ENCODE data around the gene RDH16.
"Not testable (repeated sequence)": the region's sequence is repeated elsewhere in the genome, so short reads cannot be mapped to it uniquely, and the experiment has no call there.

Gene RDH16

GRCh38 chr12:56922031-56922430, 35.4 kb downstream of the RDH16 start:
- peak in 1 of 51 donors; percentile 3 for DNase-seq

DNA sequence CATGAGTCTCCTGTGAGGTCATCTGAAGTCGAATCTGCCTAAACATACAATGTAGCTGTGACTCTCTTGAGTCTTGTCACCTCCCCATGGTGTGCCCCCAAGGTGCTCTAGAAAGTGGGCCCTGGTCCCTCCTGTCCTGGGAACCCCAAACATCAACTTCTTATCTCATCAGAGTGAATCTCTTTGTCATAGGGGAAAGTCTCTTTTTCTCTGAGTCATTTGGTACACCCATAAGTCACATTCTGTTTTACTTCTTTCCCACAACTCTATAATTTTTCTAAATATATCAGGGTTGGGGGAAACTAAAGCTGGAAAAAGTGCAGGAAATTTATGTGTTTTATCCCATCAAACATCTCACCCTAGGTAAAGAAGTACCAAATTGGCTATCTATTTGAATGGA, 36.1 kb downstream of the RDH16 start:
- DNase-seq = no peak

DNA sequence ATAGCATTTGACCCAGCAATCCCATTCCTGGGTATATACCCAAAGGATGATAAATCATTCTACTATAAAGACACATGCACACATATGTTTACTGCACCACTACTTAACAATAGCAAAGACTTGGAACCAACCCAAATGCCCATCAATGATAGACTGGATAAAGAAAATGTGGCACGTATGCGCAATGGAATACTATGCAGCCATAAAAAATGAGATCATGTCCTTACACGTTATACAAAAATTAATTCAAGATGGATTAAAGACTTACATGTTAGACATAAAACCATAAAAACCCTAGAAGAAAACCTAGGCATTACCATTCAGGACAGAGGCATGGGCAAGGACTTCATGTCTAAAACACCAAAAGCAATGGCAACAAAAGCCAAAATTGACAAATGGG, 39.3 kb downstream of the RDH16 start:
- DNase-seq = not testable (repeated sequence)

GRCh38 chr12:56916996-56917333, 40.4 kb downstream of the RDH16 start:
- DNase-seq = no peak

DNA sequence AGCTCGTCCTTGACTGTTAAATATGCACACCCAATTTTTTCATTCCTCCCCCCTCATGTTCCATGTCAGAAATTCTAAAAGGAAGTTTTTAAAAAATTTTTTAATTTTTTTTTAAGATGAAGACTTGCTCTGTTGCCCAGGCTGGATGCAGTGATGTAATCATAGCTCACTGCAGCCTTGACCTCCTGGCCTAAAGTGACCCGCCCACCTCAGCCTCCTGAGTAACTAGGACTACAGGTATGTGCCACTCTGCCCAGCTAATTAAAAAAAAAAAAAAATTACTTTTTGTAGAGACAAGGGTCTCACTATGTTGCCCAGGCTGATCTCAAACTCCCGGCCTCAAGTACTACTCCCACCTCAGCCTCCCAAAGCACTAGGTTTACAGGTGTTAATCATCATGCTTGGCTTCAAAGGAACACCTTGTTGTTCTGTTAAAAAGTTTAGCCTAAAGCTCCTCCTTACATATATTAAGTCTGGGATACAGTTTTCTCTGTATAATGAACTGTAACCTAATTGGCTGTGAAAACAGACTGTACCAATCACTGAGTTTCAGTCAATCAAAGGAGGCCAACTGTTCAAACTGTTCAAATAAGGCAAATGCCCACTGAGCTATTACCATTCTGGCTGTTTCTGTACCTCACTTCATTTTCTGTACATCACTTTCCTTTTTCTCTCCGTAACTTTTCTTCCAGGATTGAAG, 41.0 kb downstream of the RDH16 start:
- no peak for DNase-seq

DNA sequence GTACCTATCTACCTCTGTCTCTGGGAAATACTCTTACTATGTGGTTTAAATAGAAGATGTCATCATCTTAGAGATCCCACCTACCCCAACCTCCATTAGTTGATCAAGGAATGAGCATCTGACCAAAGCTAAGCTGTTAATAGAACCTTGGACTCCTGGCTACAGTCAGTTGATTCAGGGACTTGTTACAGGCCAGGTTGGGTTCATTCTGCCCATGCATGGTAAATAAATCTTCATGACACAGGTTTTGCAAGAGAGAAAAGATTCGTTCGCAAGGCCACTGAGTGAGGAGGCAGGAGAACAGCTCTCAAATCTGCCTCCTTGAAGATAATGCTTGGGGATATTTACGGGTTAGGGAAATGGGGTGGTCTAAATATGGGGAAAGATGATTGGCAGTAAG, 42.7 kb downstream of the RDH16 start:
- no peak for DNase-seq

GRCh38 chr12:56914256-56914655, 43.2 kb downstream of the RDH16 start:
- no peak for DNase-seq

DNA sequence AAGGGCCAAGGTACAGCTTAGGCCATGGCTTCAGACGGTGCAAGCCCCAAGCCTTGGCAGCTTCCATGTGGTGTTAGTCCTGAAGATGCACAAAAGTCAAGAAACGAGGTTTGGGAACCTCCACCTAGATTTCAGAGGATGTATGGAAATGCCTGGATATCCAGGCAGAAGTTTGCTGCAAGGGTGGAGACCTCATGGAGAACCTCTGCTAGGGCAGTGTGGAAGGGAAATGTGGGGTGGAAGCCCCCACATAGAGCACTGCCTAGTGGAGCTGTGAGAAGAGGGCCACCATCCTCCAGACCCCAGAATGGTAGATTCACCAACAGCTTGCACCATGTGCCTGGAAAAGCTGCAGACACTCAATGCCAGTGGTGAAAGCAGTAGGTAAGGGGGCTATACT, 48.0 kb downstream of the RDH16 start:
- not testable (repeated sequence) for DNase-seq

DNA sequence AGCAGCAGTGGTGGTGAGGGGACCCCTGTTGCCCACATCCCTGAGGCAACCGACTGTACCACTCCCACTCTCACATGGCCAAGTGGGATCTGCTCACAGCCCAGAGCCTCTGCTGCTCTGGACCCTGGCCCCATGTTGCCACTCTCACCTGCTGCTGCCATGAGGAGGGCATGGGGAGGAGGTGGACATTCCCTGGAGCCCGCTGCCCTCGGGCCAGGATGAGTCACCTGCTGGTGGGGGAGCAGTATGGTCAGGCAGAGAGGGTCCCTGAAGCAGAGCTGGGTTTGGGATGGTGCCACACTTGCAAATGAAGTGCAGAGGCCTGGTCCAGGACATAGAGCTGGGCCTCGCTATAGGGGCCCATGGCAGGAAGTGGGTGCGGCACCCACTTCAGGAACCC, 49.3 kb downstream of the RDH16 start:
- DNase-seq = no peak

- no peak for DNase-seq
Measured at GRCh38 chr12:56905852-56906251, 51.6 kb downstream of the RDH16 start.

DNA sequence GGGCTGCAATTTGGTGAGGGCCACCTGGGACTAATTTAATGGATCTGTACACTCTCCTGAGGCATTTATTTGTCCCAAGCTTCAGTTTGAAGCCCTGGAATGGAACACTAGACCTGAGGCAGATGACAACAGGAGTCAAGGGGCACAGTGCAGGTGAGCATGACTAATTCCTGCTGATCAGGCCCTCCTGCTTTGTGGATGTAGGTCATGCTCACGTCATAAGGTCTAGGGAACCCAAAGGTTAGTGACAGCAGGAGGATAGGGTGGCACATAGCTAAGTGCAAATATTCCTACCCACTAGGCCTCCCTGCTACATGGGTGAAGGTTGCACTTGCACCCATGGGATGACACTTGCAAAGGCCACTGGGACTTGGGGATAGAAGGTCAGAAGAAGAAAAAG, 54.0 kb downstream of the RDH16 start:
- no peak for DNase-seq
